H1 (cell line): ENCODE results near the gene DRC1. TPM values are rescaled to one million over a fixed set of nuclear protein-coding genes. Genes with fewer than 3 reads are reported as not detected.

Experiments used
- ATF3 ChIP-seq: IDR thresholded peaks from 2 replicates; pipeline ENCODE4 v1.6.1; 2011; ENCODE audit warnings: low read depth, mild to moderate bottlenecking, low read length; ENCODE audit not compliant: insufficient read depth
- BACH1 ChIP-seq: IDR thresholded peaks from 2 replicates; pipeline ENCODE4 v1.6.1; 2012; ENCODE audit warnings: low read length, improper control_type of control experiment
- CHD7 ChIP-seq: fragments of 300-600 bp; sonication (generic); IDR thresholded peaks from 2 replicates; pipeline ENCODE4 v1.7.1; 2012; ENCODE audit warnings: low read length, moderate library complexity, mild to moderate bottlenecking, inconsistent platforms; ENCODE audit not compliant: insufficient replicate concordance
- E2F6 ChIP-seq: IDR thresholded peaks from 2 replicates; pipeline ENCODE4 v1.6.1; 2012; ENCODE audit warnings: inconsistent platforms
- POU5F1 ChIP-seq: IDR thresholded peaks from 2 replicates; pipeline ENCODE4 v1.6.1; 2011; ENCODE audit warnings: low read depth, mild to moderate bottlenecking, low read length, moderate library complexity
- SIX5 ChIP-seq: IDR thresholded peaks from 2 replicates; pipeline ENCODE4 v1.6.1; 2011; ENCODE audit warnings: mild to moderate bottlenecking, low read depth, low read length
- ZNF274 ChIP-seq: IDR thresholded peaks from 2 replicates; pipeline ENCODE4 v1.7.0; 2012; ENCODE audit warnings: low read length, borderline replicate concordance; ENCODE audit errors: extremely low read depth
- polyA plus RNA-seq, 7 experiments: library from polyadenylated mRNA; depleted of rRNA in 3 of 7; stranded (reverse) in 5 of 7; unstranded in 2 of 7; fragments of >200 nt in 5 of 7; fragments of 200-250 nt in 2 of 7; gene quantifications; 1 replicate in 5 of 7; 2 replicates in 1 of 7; 4 replicates in 1 of 7; pipeline versions ENCODE4 v1.2.1 to v1.2.3, GENCODE V29; 2011 to 2013; ENCODE audit warnings: missing spikeins in 2 of 7, mixed read lengths in 2 of 7
- total RNA-seq: library from RNA; stranded (reverse); fragmentation: NEBNext Ultra II Directional; extraction: Animal tissue kit (Norgen Biotek cat#: 25700); gene quantifications from 2 replicates; pipeline ENCODE4 v1.2.1, GENCODE V29; 2021

Gene DRC1
- total and polyA plus RNA-seq, 2 of the 8 experiments (the other 6 are each of a cell fraction or from before 2014, with no cell fraction given), result 0.08 TPM; not detected in 1

- TF ChIP-seq BACH1, result no peak
- TF ChIP-seq CHD7, result no peak
- TF ChIP-seq E2F6, result no peak
- no peak for TF ChIP-seq SIX5
- no peak for TF ChIP-seq POU5F1
- TF ChIP-seq ZNF274, result no peak
- TF ChIP-seq ATF3, result no peak
These were observed 92.5 kb downstream of the DRC1 start (continued) for GRCh38 chr2:26494199-26494598.
